T-helper 1 cell treated with Interleukin-12 subunit alpha and Interleukin-12 subunit beta and Interleukin-4 antibody, amounts not matched to agents 30 μg/mL and 1 μg/mL, for 36 hours (primary cell): ENCODE measurements around the gene BIRC7.

ENCODE experiments used
- H3K27ac Mint-ChIP-seq: one replicate; pipeline ENCODE4 v1.8.0; 2021; ENCODE audit warnings: mild to moderate bottlenecking, mixed read lengths
- H3K27me3 Mint-ChIP-seq: one replicate; pipeline ENCODE4 v1.8.0; 2021; ENCODE audit warnings: low read depth, mixed read lengths
- H3K36me3 Mint-ChIP-seq: one replicate; pipeline ENCODE4 v1.8.0; 2021; ENCODE audit warnings: low read depth, mixed read lengths
- H3K4me1 Mint-ChIP-seq: one replicate; pipeline ENCODE4 v1.8.0; 2021; ENCODE audit warnings: low read depth, mixed read lengths
- H3K4me3 Mint-ChIP-seq: one replicate; pipeline ENCODE4 v1.8.0; 2021; ENCODE audit warnings: mild to moderate bottlenecking, moderate library complexity, mixed read lengths
- H3K9me3 Mint-ChIP-seq: one replicate; pipeline ENCODE4 v1.8.0; 2021; ENCODE audit warnings: mixed read lengths

Gene BIRC7

GRCh38 chr20:63289311-63290135 lies 53.8 kb downstream of the BIRC7 start:
- Mint-ChIP-seq H3K4me1 (no peaks in the 10 kb centered on the region), H3K27ac (no peak overlapping the region), H3K9me3 (no peaks in the 10 kb centered on the region), H3K4me3 (no peak overlapping the region), H3K27me3 (no peaks in the 10 kb centered on the region), H3K36me3 (peaks cover 7% of the 10 kb centered on the region)
